GM10248 (cell line): ENCODE data around the gene KBTBD13.

ENCODE experiments used
- CTCF ChIA-PET: fragments of 300-600 bp; sonication (Branson Sonifier 250); formaldehyde crosslinking; extraction: SDS; loops from one replicate; lab custom pipeline; 2021; ENCODE audit warnings: antibody characterized with exemption; lab: Yijun Ruan, JAX
- POLR2A ChIA-PET: fragments of 350-650 bp; sonication (Branson Sonifier 250); formaldehyde crosslinking; extraction: SDS; loops from one replicate; lab custom pipeline; 2020; ENCODE audit warnings: antibody characterized with exemption; lab: Yijun Ruan, JAX
- DNase-seq: peaks from one replicate; pipeline ENCODE4 v3.0.0; 2012; ENCODE audit errors: extremely low spot score
- TF ChIP-seq, protein P1 (sequence below): IDR thresholded peaks from 2 replicates; pipeline ENCODE4 v1.5.1; 2012; ENCODE audit warnings: mild to moderate bottlenecking, low read depth; ENCODE audit errors: extremely low read depth, missing control alignments, control extremely low read depth

The KBTBD13 gene

DNA sequence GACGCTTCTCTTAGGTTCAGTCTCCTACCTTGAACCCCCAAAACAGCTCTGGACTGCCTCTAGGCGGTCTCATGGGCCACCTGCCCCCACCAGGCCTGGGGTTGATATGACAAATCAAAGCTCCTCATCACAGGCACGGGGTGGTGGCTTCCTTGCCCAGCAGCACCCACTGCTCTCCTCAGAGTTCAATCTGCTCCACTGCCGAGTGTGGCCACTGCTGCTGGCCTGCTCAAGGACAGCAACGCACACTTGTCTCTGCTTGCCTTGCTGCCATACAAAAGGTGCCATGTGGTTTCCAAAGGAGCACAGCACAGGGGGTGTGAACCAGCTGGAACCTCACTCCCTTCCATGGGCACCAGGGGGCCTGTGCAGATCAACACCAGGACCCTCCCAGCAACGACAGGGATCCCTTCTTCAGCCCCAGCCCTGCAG, 10.2 kb downstream of the KBTBD13 start:
- CTCF ChIA-PET = interaction anchor here (0.9 to 3.2 kb wide), 12 partner anchors 9 to 68 kb away, joined by 3 to 17 read pairs (median 6); partner anchors contain the start of gene KBTBD13

DNA sequence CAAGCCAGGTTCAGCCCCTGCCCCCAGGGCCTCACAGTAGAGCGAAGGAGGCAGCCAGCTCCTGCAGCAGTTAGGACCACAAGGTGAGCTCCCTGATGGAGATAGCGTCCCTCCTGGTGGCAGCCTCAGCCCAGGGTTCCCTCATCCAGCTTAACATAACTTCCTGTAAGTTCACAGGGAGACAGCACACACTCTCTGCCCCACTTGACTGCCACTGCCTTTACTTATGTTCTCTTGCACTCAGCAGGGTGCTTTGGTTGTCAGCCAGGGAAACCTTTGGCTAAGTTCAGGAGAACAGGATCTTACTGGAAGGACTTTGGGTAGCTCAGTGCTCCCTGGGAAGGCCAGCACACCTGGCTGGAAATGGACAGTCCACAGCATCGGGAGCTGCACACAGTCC, 10.9 kb downstream of the KBTBD13 start:
- POLR2A ChIA-PET = interaction anchor here (0.6 kb wide), 1 partner anchor 244 kb away, joined by 6 read pairs; no protein-coding TSS in a partner anchor
- TF ChIP-seq, protein P1, sequence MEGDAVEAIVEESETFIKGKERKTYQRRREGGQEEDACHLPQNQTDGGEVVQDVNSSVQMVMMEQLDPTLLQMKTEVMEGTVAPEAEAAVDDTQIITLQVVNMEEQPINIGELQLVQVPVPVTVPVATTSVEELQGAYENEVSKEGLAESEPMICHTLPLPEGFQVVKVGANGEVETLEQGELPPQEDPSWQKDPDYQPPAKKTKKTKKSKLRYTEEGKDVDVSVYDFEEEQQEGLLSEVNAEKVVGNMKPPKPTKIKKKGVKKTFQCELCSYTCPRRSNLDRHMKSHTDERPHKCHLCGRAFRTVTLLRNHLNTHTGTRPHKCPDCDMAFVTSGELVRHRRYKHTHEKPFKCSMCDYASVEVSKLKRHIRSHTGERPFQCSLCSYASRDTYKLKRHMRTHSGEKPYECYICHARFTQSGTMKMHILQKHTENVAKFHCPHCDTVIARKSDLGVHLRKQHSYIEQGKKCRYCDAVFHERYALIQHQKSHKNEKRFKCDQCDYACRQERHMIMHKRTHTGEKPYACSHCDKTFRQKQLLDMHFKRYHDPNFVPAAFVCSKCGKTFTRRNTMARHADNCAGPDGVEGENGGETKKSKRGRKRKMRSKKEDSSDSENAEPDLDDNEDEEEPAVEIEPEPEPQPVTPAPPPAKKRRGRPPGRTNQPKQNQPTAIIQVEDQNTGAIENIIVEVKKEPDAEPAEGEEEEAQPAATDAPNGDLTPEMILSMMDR = no peak

More for the DNA sequence above, 10.2 kb downstream of the KBTBD13 start:
- TF ChIP-seq, protein P1 = no peak
- DNase-seq = no peak
- POLR2A ChIA-PET = interaction anchor here (0.6 kb wide), 1 partner anchor 243 kb away, joined by 6 read pairs; no protein-coding TSS in a partner anchor

DNA sequence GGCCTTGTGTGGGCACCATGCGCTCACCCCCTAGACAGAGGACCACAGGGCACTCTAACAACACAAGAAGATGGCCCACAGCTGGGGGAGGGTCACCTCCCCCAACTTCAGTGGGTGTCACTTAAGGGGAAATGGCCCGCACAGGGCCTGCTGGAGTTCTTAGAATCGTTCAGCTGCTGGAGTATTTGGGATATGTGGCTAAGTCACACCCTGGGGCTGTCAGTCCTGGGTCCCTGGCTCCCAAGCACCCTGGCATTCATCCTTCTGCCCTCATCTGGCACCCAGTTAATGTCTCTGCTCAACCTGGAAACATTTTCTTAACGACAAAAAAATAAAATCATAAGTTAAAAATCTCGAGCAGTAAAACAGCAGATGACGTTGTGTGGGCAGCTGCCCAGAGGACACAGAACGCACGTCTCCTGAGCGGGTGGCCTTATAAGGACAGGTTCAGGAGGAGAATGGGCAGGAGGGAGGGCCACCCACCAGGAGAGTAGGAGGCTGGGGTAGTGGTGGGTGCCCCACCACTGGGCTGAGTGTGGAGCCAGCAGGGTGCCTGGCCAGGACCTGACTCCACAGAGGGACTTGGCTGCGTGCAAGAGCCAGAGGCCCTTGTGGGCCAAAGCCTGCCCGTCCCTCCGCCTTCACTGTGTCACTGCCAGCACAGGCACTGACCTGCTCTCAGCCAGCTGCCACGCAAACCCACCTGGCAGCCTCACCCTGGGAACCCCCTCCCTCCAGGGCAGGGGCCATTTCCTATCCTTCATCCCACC, 11.5 kb downstream of the KBTBD13 start:
- ChIA-PET CTCF (interaction anchor here (1.0 to 3.2 kb wide), 6 partner anchors 14 to 54 kb away, joined by 4 to 17 read pairs (median 6); no protein-coding TSS in a partner anchor), POLR2A (no interaction called here)
- DNase-seq = no peak
- TF ChIP-seq, protein P1 = no peak

More for the DNA sequence above, 10.9 kb downstream of the KBTBD13 start:
- no peak for DNase-seq
- CTCF ChIA-PET = interaction anchor here (0.9 to 3.2 kb wide), 12 partner anchors 9 to 69 kb away, joined by 3 to 17 read pairs (median 6); partner anchors contain the start of gene KBTBD13

DNA sequence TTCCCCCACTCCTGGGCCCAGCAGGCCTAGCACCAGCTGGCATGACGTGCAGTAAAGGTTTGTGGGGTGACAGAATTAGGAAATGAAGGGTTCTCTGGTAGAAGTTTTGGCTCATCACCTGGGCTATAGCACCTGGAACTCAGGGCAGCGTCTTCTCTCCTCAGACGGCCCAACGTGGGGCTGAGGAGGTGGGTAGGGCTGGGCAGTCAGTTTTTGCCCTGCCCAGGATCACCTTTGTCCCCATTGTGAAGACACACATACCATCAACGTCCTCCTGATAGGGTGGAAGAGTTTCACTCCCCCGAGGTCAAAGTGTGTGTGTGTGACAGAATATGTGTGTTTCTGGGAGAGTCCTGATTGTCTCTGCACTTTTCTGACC, 12.1 kb downstream of the KBTBD13 start:
- no peak for DNase-seq
- CTCF ChIA-PET = interaction anchor here (1.4 to 1.9 kb wide), 2 partner anchors 33 to 296 kb away, joined by 3 to 5 read pairs; no protein-coding TSS in a partner anchor
- POLR2A ChIA-PET = no interaction called here
- TF ChIP-seq, protein P1 = no peak

DNA sequence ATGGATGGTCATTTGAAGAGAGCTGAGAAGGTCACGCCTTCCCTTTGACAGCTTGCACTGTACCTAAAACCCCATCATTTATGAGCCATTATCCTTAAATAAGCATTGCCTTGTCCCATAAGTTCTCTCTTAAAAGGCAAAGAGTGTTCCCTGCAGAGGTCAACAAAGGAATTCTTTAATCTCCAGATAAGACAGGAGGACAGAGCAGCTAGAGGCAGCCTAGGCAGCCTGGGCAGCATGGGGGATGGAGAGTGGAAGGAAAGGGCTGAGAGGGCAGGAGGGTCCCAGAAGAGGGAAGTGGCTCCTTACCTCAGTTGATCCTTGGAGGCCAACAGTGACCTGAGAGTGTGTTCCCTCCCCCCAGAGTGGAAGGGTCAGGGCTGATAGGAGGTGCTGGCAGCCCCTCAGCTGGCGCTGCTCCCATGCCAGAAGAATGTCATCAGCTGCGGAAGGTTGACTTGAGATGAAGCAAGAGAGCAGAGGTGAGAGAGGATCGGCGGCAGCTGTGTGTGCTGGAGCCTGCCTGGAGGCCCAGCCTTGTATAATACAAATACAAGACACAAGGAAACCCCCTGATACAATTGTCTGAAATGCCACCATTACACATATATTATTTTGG, 12.8 kb downstream of the KBTBD13 start:
- no peak for DNase-seq
- CTCF ChIA-PET = interaction anchor here (1.4 to 1.9 kb wide), 2 partner anchors 34 to 296 kb away, joined by 3 to 5 read pairs; no protein-coding TSS in a partner anchor
- TF ChIP-seq, protein P1 = no peak
- POLR2A ChIA-PET = no interaction called here
